ENCODE data around the gene CALCOCO2.
"Not testable (repeated sequence)": the region's sequence is repeated elsewhere in the genome, so short reads cannot be mapped to it uniquely, and the experiment has no call there.

The CALCOCO2 gene, protein sequence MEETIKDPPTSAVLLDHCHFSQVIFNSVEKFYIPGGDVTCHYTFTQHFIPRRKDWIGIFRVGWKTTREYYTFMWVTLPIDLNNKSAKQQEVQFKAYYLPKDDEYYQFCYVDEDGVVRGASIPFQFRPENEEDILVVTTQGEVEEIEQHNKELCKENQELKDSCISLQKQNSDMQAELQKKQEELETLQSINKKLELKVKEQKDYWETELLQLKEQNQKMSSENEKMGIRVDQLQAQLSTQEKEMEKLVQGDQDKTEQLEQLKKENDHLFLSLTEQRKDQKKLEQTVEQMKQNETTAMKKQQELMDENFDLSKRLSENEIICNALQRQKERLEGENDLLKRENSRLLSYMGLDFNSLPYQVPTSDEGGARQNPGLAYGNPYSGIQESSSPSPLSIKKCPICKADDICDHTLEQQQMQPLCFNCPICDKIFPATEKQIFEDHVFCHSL
- total RNA-seq, result 51.0 to 93.5 (median 73.7) reads per million in 17 experiments

- peak; percentile 98 to 99 (median 98) for DNase-seq
Observed at GRCh38 chr17:48830840-48831548, at the start of gene CALCOCO2. CALCOCO2 (plus strand) TSS chr17:48831035; CDS start chr17:48841708, 10,673 bp downstream.

GRCh38 chr17:48787828-48788227 is 43.0 kb upstream of the CALCOCO2 start:
- no peak for DNase-seq

DNA sequence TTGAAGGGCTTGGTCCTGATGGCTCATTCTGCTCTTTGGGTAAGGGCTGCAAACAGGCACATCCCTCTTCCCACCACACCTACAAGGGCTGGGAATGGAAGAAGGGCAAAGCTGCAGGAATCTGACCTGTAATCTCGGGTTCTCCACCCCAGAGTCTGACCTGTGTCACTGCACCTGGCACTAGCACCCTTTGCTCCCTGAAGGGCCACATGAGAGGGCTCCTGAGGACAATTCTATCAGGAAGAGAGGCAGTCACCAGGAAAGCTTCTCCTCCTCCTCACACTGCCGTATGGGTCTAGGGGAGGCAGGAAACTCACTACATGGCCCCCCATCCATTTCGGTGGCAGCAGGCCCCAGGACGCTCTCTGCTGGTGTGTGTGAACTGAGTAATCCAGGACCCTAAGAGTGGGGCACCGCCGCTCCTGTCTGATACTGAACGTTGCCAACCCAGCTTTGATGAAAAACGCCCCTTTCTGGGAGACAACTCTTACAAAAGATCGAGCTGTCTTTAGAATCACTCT is 40.2 kb upstream of the CALCOCO2 start:
- DNase-seq, result no peak

DNA sequence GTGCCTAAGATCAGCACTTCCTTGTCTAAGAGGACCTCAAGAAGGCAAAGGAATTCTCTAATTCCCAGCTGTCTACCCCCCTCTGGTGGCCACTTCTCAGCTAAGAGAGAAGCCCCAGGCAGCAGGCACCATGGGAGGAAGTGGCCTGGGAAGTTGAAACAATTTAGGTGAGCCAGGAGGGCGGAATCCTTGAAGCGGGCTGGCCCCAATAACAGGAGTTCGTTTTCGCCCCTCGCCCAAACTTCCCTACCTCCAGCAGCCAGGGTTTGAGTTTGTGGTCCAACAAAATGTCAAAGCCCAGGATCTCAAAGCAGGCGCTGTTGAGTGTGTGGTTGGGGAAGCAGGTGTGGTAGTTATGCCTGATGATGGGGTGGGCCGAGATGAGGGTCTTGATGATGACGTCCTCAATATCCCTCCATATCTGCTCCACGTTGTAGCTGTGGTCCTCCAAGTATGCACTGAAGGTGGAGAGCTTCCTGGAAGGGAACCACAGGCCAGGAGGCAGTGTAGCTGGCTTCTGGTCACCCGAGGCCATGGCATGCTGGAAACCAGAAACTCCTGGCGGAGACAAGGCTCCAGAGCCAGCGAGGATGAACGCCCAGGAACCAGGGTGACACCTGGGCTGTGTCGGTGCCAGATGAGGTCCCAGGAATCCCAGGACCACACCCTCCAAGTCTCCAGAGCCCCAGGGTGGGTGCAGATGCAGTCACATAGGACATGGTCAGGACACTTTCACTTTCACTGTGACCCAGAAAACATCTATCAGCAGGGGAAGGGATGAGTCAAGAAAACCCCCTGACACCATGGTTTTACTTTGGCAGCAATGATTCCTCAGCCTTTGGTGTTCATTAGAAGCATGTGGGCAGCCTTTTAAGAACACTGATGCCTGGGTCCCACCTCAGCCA is 39.5 kb upstream of the CALCOCO2 start:
- DNase-seq, result peak; percentile 88 to 94 (median 92)

GRCh38 chr17:48792033-48792798 is 38.6 kb upstream of the CALCOCO2 start:
- no peak for DNase-seq

DNA sequence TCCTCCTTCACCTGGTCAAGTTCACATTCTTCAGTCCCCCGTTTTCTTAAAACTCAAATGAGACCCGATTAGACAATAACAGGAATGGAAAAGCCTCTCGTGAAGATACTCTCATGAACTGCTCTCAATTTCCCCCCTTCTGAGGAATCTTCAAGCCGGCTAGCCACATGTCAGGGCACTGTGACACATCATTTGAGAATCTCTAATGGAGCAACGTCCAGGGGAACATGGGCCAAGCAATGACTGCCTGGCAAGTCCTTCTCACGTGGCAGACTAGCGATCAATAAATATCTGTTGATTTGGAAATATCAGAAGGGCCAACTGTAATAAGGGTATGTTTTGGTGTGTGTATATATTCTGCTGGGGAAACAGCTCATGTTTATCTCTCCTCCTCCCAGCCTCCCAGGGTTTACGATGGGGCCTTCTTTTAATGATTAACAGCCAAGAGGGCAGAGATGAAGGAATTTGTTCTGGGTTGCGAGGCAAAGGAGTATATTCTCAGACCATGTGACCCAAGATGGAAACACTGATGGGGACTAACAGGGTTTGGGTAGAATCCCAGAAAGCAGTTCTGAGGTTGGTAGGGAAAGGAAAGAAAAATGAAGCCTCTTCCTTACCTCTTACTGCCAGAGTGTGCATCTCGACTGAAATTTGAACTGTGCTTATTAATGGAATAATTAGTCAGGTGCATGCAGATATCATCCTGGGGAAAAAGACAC is 35.2 kb upstream of the CALCOCO2 start:
- DNase-seq, result no peak

DNA sequence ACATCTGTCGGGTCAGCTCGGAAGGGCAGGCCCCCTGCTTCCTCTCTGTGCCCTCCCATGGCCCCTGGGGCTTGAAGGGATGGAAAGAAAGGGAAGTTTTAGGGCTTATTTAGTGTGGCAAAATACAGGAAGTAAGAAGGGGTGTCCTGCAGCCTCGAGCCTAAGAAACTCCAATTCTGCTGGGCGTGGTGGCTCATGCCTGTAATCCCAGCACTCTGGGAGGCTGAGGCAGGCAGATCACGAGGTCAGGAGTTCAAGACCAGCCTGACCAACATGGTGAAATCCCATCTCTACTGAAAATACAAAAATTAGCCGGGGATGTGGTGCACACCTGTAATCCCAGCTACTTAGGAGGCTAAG is 34.7 kb upstream of the CALCOCO2 start:
- DNase-seq, result peak in 3 of 4 experiments; percentile 20 to 39 (median 32)

DNA sequence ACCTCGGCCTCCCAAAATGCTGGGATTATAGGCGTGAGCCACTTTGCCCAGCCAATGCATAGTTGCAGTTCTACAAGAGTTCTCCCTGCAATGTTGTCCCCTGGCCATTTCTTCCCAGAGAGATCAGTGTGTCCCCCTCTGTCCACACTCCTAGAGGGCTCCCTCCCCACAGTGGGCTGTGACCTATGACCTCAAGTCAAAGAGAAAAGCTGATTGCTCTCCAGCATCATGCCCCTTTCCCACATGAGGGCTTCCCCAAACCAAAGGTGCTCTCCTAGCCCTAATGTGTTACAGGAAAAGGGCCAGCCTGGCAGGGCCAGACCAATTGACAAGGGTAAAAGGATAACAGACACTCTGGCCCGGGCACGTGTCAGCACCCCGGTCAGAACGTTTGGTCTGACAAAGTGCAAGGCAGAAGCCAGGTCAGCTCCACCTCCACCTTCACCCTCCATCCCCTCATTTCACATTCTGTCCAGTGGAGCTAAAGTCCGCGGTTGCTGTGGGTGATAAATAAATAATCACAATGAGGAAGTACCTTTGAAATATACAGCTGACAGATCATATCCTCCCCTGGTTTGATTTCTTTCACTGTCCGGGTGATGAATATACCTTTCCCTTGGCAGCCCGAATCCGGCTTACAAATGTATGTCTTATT is 31.6 kb upstream of the CALCOCO2 start:
- no peak for DNase-seq

DNA sequence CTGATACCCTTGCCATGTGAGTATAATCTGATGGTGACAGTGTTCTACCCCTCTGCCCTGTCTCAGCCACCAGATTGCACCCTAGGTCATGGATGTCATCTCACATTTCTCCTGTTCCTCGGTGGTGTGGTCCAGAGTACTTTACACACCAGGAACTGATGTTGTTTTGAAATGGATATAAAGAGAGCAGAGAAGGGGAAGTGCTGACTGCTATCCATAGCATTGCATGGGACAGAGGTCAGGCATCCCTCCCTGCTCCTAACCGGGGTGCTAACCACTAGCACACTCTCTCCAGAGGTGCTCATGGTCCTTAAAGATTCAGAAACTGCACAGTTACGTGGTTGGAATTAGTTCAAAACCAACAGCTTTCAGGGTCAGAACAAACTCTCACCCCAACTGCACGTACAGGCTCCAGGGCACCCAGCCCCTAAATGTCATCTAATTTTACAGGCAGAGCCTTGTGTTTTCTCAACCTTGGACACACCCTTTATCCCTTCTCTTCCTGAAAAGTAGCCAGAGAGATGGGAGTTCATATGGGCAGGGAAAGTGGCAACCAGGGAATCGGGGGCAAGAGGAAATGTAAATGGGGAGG is 30.1 kb upstream of the CALCOCO2 start:
- DNase-seq, result peak; percentile 21 to 59 (median 48)

DNA sequence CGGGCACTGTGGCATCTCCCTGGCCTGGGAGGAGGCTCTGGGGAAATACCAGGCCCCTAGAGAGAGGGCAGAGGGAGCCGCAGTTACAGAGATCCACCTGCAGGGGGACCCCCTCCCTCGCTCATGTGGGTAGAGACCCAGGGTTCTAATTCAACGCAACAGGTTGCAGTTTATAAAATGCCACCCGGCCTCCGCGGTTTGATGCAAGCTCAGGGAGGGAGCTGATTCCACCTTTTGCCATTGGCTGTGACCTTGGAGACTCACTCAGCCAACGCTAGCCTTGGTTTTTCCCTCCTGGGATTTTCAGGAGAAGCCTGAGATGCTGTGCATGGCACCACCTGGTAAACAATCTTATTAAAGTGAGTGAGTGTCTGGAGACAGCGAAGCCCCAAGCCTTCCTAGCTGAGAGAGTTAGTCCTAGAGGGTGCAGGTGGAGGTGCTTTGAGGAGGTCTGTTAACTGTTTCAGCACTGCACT is 25.9 kb upstream of the CALCOCO2 start:
- DNase-seq, result peak; percentile 56 to 75 (median 68)

DNA sequence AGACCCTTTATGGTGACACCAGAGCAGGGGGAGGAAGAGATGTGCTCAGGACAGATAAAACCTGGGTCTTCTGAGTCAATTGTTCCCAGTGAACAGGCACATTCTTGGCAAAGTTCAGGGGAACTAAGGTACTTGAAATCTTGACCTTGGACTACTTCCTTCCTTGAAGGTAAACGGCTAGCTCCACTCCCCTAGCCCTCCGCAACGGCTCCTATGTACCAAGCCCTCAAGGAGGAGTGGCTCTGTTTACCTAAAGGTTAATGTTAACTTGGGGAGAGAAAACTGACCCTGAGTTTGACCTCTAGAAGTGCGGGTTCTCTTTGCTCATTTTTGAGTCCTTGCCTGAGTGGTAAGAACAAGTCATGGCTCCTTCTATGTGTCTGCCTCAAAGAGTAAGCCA is 21.7 kb upstream of the CALCOCO2 start:
- DNase-seq, result no peak

GRCh38 chr17:48812001-48812400 is 18.8 kb upstream of the CALCOCO2 start:
- no peak for DNase-seq

- peak; percentile 66 to 81 (median 75) for DNase-seq
Observed at GRCh38 chr17:48814504-48814903, 16.3 kb upstream of the CALCOCO2 start.

- no peak for DNase-seq
Observed at GRCh38 chr17:48815311-48815710, 15.5 kb upstream of the CALCOCO2 start.

DNA sequence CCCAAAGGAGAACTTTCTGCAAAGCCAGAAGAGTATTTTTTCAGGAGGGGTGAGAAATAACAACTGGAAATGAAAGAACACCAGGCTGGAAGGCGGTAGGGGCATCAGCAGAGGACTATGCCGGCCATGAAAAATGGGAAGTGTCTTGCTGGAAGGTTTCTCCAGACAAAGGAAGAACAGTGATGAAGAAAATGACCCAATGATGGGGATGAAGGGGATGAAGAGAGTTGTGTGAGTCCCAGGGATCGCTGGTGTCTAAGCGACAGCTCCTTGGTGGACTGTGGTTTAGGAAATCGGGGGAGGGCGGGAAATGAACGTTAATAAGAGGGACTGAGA is 14.4 kb upstream of the CALCOCO2 start:
- DNase-seq, result no peak

GRCh38 chr17:48816774-48817590 is 13.9 kb upstream of the CALCOCO2 start, which contains the start of gene TTLL6:
TTLL6 (minus strand) TSS chr17:48817229; CDS start chr17:48817072, 157 bp downstream.
- peak in 3 of 4 experiments; percentile 25 to 49 (median 31) for DNase-seq

DNA sequence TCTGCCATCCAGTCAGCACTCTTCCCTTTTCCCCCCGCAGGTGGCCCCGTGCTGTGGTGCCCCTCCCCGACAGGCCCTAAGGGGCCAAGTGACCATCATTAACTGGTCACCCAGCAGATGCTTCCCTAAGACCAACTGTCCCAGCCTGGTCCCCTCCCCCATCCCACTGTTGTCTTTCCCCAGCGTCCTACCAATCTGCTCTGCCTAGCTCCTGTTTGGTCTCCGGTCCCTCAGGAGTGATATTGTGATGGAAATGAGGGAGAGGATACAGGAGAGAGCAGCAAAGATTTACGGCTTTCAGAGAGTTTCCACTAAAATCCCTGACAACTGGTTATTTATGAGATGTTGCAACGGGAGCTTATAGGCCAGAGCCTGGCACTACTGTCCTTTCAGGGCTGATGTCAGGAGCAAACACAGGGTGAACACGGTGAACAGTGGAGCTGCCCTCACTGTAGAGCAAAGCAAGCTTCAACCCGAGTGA is 12.4 kb upstream of the CALCOCO2 start:
- no peak for DNase-seq

GRCh38 chr17:48819466-48819865 is 11.4 kb upstream of the CALCOCO2 start:
- no peak for DNase-seq

- not testable (repeated sequence) for DNase-seq
Observed at GRCh38 chr17:48820936-48821335, 9.9 kb upstream of the CALCOCO2 start.

All from suppressor macrophage (primary cell).